DOHH2 (cell line): ENCODE results near the gene PHPT1.

Experiments
- CTCF ChIP-seq: fragments of 200-600 bp; sonication (generic); IDR thresholded peaks from one replicate; pipeline ENCODE4 v1.5.1; 2014; ENCODE audit warnings: antibody characterized with exemption, mild to moderate bottlenecking, low read depth, low read length; ENCODE audit not compliant: poor library complexity, severe bottlenecking
- EZH2phosphoT487 ChIP-seq: fragments of 200-600 bp; sonication (generic); IDR thresholded peaks from 2 replicates; pipeline ENCODE4 v1.6.1; 2017; ENCODE audit warnings: borderline replicate concordance, mild to moderate bottlenecking, antibody characterized with exemption, low read length, moderate library complexity, mixed read lengths

- no peak for TF ChIP-seq CTCF
- TF ChIP-seq EZH2phosphoT487: no peak
These were observed 12.8 kb downstream of the PHPT1 start for GRCh38 chr9:136861874-136862457.
